IPS DF 6.9 (cell line): ENCODE results near the gene CSKMT.
A peak's percentile ranks its signal among the peaks of the same experiment; 100 is the strongest.
"Not testable (repeated sequence)": the region's sequence is repeated elsewhere in the genome, so short reads cannot be mapped to it uniquely, and the experiment has no call there.

Source experiments
- DNase-seq: peaks from one replicate; pipeline ENCODE4 v3.0.0-alpha.2; 2013; ENCODE audit warnings: low read depth, low spot score
- H3K27ac ChIP-seq: one replicate; pipeline ENCODE4 v1.5.1; 2013; ENCODE audit warnings: low read length, control low read depth
- H3K27me3 ChIP-seq: 2 replicates; pipeline ENCODE4 v1.6.1; 2013; ENCODE audit warnings: mild to moderate bottlenecking, low read length; ENCODE audit not compliant: control insufficient read depth, insufficient read depth
- H3K36me3 ChIP-seq: 2 replicates; pipeline ENCODE4 v1.6.1; 2013; ENCODE audit warnings: low read length; ENCODE audit not compliant: control insufficient read depth, insufficient read depth
- H3K4me1 ChIP-seq: 2 replicates; pipeline ENCODE4 v1.6.1; 2013; ENCODE audit warnings: low read length; ENCODE audit not compliant: control insufficient read depth, insufficient read depth
- H3K4me3 ChIP-seq: 2 replicates; pipeline ENCODE4 v1.5.1; 2013; ENCODE audit warnings: mild to moderate bottlenecking, low read length
- H3K9me3 ChIP-seq: 2 replicates; pipeline ENCODE4 v1.6.1; 2013; ENCODE audit warnings: low read length, inconsistent platforms; ENCODE audit not compliant: control insufficient read depth, insufficient read depth
- WGBS: extraction: QIAGEN DNeasy Blood & Tissue Kit; methylation state at CpG from one replicate; pipeline ENCODE4 v1.1.7; 2013; ENCODE audit warnings: mixed read lengths, missing lambda C conversion rate; ENCODE audit not compliant: insufficient read length, insufficient coverage; 5-methylcytosine and 5-hydroxymethylcytosine counted together

Gene CSKMT

DNA sequence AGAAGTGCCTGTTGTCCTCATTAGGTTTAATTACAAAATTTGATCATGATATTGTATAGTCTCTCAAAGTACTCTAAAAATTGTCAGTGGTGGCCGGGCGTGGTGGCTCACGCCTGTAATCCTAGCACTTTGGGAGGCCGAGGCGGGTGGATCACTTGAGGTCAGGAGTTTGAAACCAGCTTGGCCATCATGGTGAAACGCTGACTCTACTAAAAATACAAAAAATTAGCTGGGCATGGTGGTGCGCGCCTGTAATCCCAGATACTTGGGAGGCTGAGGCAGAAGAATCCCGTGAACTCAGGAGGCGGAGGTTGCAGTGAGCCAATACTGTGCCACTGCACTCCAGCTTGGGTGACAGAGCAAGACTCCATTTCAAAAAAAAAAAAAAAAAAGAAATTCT, 10.3 kb downstream of the CSKMT start:
- not testable (repeated sequence) for H3K36me3 ChIP-seq, H3K4me3 ChIP-seq, H3K27ac ChIP-seq, H3K4me1 ChIP-seq, H3K9me3 ChIP-seq, DNase-seq, H3K27me3 ChIP-seq
- WGBS: no CpG with 5 or more reads among the region's 10 CpGs

DNA sequence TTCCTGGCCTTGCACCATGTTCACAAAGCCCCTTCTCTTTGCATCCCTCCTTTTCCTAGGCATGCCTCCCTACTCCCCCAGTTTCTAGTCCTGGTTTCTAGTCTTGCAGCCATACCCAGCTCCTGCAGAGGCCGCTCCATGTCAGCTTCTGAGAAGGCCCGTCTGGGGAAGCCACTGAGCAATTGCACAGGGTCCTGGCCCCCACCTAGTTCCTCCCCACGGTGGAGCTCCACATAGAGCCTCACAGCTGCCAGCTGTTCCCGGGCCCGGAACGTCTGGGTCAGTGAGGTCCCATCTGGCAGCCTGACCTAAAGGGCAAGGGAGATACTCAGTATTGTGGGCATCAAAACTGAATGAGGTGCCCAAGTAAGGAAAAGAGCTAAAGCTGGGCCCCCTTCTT, 11.6 kb downstream of the CSKMT start:
- peaks cover 8% of the 10 kb centered on the region for H3K36me3 ChIP-seq

DNA sequence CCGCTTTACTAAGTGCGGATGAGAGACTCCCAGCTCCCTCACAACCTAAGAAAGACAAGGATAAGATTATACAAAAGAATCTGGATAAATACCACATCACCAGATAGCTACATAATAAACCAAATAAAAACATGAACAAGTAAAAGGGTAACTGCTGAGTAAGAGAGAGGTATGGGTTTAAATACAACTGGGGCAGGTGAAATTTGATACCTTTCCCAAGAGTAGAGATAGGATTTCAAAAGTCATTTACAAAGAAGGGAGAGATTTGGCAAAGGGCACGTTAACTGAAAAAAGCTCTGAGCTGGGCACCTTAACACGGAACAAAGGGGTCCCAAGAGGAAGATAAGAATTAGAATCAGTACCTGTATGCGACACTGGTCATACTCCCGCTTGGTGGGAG, 12.0 kb downstream of the CSKMT start:
- DNase-seq: no peak
- no CpG with 5 or more reads among the region's 6 CpGs for WGBS
- H3K4me3 ChIP-seq: no peak overlapping the region
- no peaks in the 10 kb centered on the region for H3K27me3 ChIP-seq
- H3K9me3 ChIP-seq: no peaks in the 10 kb centered on the region
- H3K36me3 ChIP-seq: peaks cover 4% of the 10 kb centered on the region; the same call in 1 of the 2 replicates
- no peak overlapping the region for H3K27ac ChIP-seq
- no peaks in the 10 kb centered on the region for H3K4me1 ChIP-seq

More for the DNA sequence above, 11.6 kb downstream of the CSKMT start:
- H3K4me1 ChIP-seq: no peaks in the 10 kb centered on the region
- H3K4me3 ChIP-seq: no peak overlapping the region
- WGBS: no CpG with 5 or more reads among the region's 6 CpGs
- H3K9me3 ChIP-seq: no peaks in the 10 kb centered on the region
- H3K27ac ChIP-seq: no peak overlapping the region
- no peak for DNase-seq
- no peaks in the 10 kb centered on the region for H3K27me3 ChIP-seq

DNA sequence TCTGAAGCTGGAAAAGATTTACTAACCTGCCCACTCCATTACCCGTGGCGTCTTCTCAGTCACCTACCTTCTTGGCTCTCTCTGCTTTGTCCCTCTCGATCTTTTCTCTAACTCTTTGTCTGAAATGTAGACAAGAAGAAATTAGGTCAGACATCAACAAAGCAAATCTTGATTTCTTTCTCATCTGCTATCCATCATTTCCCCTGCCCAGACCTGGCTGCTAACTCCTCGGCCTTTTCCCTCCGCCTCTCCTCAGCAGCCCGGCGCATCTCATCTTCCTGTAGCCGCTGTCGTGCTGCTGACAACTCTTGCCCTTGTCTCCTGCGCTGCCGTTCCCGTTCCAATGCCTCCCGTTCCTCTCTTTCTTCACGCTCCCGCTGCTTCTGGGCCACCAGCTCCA, 12.6 kb downstream of the CSKMT start:
- Histone ChIP-seq H3K27ac (no peak overlapping the region), H3K4me1 (no peaks in the 10 kb centered on the region), H3K36me3 (peaks cover 4% of the 10 kb centered on the region; the same call in 1 of the 2 replicates), H3K9me3 (no peaks in the 10 kb centered on the region), H3K4me3 (no peak overlapping the region), H3K27me3 (no peaks in the 10 kb centered on the region)
- no peak for DNase-seq
- WGBS: no CpG with 5 or more reads among the region's 15 CpGs

DNA sequence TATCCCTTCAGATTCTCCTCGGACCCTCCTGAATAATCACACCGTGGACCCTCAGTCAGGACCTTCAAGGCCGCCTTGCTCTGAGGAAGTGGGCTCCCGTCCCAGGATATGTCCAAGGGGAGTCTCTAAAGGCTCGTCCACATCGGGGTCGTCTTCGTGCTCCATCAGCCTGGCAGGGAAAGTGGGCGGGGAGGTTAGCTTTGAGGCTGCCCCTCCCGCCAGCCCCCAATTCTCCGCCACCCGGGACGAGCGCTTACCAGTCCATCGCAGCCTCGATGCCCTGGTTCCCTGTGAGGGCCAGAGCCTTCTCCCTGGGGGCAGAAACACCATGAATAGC, 13.3 kb downstream of the CSKMT start:
- Histone ChIP-seq H3K9me3 (no peaks in the 10 kb centered on the region), H3K4me3 (peak overlapping the region; percentile 94), H3K27me3 (no peaks in the 10 kb centered on the region), H3K36me3 (peaks cover 4% of the 10 kb centered on the region; the same call in 1 of the 2 replicates), H3K4me1 (no peaks in the 10 kb centered on the region), H3K27ac (no peak overlapping the region)
- WGBS: no CpG with 5 or more reads among the region's 16 CpGs
- DNase-seq: no peak

DNA sequence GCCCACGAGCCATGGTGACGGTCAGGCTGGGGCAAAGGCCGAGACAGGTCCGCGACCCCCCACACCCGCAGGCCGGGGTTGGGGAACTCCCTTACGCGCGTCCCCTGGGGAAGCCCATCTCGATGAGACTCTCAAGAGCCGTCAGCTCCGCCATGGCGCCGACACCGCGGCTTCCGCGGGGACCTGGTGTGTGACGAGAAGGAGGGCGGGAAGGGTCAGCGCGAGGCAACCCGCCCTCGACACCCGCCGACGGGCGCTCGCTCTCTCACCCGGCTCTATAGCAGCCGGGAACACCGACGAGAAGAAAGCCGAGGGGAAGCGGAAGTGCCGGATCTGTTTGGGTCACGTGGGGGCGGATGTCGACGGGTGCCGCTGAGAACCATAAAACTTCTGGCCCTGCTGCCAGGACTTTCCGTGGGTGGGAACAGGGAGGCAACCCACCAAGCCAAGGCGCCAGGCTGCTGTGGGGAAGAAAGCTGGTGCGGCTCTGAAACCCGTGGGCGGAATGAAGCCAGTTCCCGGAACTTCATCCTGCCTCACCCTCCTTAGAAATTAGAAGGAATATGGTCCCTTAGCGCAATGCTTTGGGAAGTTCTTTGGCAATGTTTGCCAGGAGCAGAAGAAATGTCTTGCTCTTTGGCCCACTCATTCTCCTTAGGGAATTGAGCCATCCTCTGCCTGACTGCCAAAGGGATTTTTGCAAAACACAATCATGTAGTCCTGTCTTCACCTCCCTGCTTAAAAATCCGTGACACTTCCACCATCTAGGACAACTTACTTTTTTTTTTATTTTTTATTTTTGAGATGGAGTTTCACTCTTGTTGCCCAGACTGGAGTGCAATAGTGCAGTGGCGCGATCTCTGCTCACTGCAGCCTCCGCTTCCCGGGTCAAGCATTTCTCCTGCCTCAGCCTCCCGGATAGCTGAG, 13.9 kb downstream of the CSKMT start, which contains the start of gene UBXN1:
TSS of gene UBXN1 (minus strand) at position 304 of the 927 bp plus-strand sequence. CDS start at position 154, 150 bp downstream.
- WGBS: no CpG with 5 or more reads among the region's 55 CpGs
- Histone ChIP-seq H3K4me1 (no peaks in the 10 kb centered on the region), H3K27me3 (no peaks in the 10 kb centered on the region), H3K36me3 (peaks cover 4% of the 10 kb centered on the region; the same call in 1 of the 2 replicates), H3K27ac (no peak within 1 kb of the TSS), H3K9me3 (no peaks in the 10 kb centered on the region), H3K4me3 (peak within 1 kb of the TSS; percentile 94)
- DNase-seq: peak; percentile 50

DNA sequence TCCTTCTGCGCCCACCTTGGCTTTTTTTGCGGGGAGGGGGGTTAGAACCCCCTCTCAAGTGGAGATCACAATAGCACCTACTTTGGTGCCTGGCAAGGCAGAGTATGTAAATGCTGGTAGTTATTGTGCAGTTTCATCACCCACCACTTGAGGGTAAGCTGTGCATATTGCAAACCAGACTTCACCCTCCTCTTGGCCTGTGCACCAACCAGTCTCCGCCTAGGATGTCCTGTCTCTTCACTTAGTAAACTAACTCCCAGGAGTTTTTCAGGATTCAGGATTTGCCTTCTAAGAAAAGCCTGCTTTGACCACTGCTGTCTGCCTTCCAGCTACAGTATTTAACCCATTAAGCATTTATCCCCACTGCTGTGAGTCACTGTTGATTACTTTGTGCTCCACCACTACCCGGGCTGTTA, 15.7 kb downstream of the CSKMT start:
- Histone ChIP-seq H3K9me3 (no peaks in the 10 kb centered on the region), H3K36me3 (peaks cover 4% of the 10 kb centered on the region; the same call in 1 of the 2 replicates), H3K4me1 (no peaks in the 10 kb centered on the region), H3K27ac (no peak overlapping the region), H3K4me3 (no peak overlapping the region), H3K27me3 (no peaks in the 10 kb centered on the region)
- WGBS: no CpG with 5 or more reads among the region's 4 CpGs
- DNase-seq: no peak

DNA sequence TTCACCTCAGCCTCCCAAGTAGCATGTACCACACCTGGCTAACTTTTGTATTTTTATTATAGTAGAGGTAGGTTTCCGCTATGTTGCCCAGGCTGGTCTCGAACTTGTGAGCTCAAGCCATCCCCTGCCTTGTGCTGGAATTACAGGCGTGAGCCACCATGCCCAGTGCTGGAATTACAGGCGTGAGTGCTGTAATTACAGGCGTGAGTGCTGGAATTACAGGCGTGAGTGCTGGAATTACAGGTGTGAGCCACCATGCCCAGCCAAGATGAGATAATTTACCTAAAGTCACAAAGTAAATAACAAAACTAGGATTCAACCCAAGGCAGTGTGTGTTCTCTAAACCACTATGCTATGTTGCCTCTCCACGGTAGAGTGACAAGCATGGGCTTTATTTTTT, 17.4 kb downstream of the CSKMT start:
- WGBS: no CpG with 5 or more reads among the region's 7 CpGs
- no peak for DNase-seq
- Histone ChIP-seq H3K27ac (no peak overlapping the region), H3K4me3 (no peak overlapping the region), H3K27me3 (no peaks in the 10 kb centered on the region), H3K9me3 (no peaks in the 10 kb centered on the region), H3K4me1 (no peaks in the 10 kb centered on the region), H3K36me3 (peaks cover 2% of the 10 kb centered on the region)

DNA sequence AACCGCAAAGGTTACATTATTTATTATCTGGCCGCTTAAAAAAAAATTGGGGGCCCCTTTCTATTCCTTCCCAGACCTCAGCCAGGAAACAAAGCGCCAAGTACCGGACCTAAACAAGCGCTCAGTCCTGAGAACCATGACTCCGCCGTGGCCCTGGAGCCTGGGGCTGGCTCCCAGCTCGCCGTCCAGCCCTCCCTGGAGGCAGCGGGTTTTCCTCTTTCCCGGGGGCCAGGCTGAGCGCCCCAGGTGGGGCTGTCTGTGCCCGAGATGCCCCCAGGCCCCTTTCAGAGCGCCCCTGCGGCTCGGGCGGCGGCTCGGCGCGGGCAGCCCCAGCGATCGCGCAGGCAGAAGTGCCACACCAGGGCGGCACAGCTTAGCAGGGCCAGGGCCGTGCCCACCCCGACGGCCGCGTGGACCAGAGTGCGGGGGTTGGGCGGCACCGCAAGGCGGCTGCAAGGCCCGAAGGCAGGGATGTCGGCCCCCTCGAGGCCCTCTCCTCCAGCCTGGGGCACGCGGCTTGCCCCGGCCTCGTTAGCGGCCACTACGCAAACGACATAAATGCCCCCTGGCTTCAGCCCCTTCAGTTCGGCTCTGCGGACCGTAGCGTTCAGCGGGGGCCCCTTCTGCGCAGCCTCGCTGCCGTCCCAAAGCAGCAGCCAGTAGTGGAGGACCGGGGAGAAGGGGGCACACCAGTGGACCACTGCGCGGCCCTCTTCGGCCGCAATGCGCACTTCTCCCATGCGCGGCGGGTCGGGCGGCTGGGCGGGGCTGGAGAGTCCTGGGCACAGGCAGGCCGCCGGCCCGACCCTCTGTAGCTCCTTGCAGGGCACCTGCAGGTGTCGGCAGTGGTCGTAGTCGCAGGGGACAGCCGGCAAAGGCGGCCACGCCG, 22.6 kb downstream of the CSKMT start:
- Histone ChIP-seq H3K27me3 (no peaks in the 10 kb centered on the region), H3K4me3 (no peak overlapping the region), H3K27ac (no peak overlapping the region), H3K4me1 (no peaks in the 10 kb centered on the region), H3K36me3 (peaks cover 16% of the 10 kb centered on the region), H3K9me3 (no peaks in the 10 kb centered on the region)
- 100% methylated on average over 2 of the region's 74 CpGs for WGBS
- no peak for DNase-seq

DNA sequence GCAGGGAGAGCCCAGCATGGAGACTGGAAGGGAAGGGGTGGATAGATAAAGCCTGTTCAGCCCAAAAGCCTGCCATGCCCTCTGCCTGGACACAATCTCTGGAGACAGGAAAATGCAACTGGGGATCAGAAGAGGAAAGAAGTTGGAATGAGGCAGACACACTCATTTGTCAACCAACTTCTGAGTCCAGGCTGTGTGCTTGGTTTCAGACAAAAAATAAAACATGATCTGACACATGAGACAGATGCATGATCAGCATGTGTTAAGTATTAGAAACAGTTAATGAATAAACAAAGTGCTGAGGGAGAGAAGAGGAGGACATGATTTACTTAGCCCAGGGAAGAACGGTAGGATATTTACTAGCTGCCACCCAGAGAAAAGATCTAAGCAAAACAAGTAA, 23.4 kb downstream of the CSKMT start:
- H3K4me3 ChIP-seq: no peak overlapping the region
- H3K4me1 ChIP-seq: no peaks in the 10 kb centered on the region
- no peak overlapping the region for H3K27ac ChIP-seq
- H3K9me3 ChIP-seq: no peaks in the 10 kb centered on the region
- no peaks in the 10 kb centered on the region for H3K27me3 ChIP-seq
- no CpG with 5 or more reads among the region's 1 CpG for WGBS
- no peak for DNase-seq
- peaks cover 16% of the 10 kb centered on the region for H3K36me3 ChIP-seq
